ENCODE results near the gene ASTE1.

DNA sequence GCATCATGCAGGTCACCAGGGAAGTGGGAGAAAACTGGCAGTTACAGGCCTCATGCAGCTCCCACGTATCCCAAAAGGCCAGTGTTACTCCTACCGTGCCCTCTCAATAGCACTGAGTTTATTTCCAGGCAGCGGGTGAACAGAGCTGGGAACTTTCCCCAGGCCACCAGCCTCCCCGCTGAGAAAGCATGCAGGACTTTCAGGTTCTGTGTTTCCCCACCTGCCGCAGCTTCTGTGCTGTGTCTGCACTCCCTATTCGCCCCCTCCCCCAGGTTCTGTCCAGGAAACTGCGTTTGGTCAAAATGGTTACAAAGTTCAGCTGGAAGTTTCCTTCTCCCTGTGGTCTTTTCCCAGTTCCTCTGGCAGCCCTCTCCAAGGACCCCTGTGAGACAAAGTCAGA is 21.4 kb upstream of the ASTE1 start:
- TF ChIP-seq, protein P1, sequence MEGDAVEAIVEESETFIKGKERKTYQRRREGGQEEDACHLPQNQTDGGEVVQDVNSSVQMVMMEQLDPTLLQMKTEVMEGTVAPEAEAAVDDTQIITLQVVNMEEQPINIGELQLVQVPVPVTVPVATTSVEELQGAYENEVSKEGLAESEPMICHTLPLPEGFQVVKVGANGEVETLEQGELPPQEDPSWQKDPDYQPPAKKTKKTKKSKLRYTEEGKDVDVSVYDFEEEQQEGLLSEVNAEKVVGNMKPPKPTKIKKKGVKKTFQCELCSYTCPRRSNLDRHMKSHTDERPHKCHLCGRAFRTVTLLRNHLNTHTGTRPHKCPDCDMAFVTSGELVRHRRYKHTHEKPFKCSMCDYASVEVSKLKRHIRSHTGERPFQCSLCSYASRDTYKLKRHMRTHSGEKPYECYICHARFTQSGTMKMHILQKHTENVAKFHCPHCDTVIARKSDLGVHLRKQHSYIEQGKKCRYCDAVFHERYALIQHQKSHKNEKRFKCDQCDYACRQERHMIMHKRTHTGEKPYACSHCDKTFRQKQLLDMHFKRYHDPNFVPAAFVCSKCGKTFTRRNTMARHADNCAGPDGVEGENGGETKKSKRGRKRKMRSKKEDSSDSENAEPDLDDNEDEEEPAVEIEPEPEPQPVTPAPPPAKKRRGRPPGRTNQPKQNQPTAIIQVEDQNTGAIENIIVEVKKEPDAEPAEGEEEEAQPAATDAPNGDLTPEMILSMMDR (conservative IDR thresholded peaks at IDR 0.05; ENCODE audit: low read depth, low read length) = no peak
- no peak for TF ChIP-seq EZH2 (IDR thresholded peaks at IDR 0.05; ENCODE audit: borderline replicate concordance, low read depth, low read length, poor library complexity, severe bottlenecking)
